ENCODE data around the gene TBC1D8. TPM values are rescaled to one million over a fixed set of nuclear protein-coding genes. Genes with fewer than 3 reads are reported as not detected.

Gene TBC1D8
- total RNA-seq, 1 experiment from 2014 or later, result 139 TPM

DNA sequence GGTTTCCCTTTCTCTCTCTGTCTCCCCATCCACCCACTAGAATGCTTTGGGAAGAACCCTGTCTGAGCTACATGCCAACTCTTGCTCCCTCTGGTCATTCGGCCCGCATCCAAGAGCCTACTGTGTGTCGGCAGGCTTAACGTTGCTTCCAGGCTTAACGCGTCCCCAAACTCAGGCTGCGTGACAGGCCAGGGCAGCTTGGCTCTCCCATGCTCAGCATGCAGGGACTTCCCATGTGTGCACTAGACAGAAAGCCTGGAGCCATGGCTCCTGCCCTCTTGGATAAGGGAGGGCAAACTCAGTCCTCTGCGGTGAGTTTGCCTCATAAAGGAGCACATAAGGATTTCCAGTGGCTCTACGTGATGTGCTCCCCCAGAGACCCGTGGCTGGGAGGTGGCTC, 105.9 kb downstream of the TBC1D8 start:
- ChIA-PET POLR2A (no interaction called here), CTCF (no interaction called here)
- Histone ChIP-seq H3K9me3 (ENCODE audit: control insufficient read depth, insufficient read depth, low read depth, low read length) (no peaks in the 10 kb centered on the region), H3K36me3 (ENCODE audit: control insufficient read depth, insufficient read depth, low read length) (peaks cover 31% of the 10 kb centered on the region), H3K4me1 (ENCODE audit: control insufficient read depth, insufficient read depth, low read length) (peaks cover 16% of the 10 kb centered on the region), H3K27ac (ENCODE audit: low read length) (no peak overlapping the region), H3K4me3 (ENCODE audit: low read depth in 2 of 2, low read length in 2 of 2) (no peak overlapping the region), H3K27me3 (ENCODE audit: control insufficient read depth, insufficient read depth, low read length) (no peaks in the 10 kb centered on the region)
- DNase-seq (ENCODE audit: low read depth, low spot score), result no peak
- in situ Hi-C loops (cut with HindIII; ENCODE audit: low pct_unique_long_range_greater_than_20kb, low sequenced_read_pairs), result no loop called here
- intact Hi-C loops (cut with micrococcal nuclease; ENCODE audit: unreplicated experiment), result no loop called here
- no TSS peak for BruUV-seq (replicated peaks)
- TF ChIP-seq, protein P1, sequence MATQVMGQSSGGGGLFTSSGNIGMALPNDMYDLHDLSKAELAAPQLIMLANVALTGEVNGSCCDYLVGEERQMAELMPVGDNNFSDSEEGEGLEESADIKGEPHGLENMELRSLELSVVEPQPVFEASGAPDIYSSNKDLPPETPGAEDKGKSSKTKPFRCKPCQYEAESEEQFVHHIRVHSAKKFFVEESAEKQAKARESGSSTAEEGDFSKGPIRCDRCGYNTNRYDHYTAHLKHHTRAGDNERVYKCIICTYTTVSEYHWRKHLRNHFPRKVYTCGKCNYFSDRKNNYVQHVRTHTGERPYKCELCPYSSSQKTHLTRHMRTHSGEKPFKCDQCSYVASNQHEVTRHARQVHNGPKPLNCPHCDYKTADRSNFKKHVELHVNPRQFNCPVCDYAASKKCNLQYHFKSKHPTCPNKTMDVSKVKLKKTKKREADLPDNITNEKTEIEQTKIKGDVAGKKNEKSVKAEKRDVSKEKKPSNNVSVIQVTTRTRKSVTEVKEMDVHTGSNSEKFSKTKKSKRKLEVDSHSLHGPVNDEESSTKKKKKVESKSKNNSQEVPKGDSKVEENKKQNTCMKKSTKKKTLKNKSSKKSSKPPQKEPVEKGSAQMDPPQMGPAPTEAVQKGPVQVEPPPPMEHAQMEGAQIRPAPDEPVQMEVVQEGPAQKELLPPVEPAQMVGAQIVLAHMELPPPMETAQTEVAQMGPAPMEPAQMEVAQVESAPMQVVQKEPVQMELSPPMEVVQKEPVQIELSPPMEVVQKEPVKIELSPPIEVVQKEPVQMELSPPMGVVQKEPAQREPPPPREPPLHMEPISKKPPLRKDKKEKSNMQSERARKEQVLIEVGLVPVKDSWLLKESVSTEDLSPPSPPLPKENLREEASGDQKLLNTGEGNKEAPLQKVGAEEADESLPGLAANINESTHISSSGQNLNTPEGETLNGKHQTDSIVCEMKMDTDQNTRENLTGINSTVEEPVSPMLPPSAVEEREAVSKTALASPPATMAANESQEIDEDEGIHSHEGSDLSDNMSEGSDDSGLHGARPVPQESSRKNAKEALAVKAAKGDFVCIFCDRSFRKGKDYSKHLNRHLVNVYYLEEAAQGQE (IDR thresholded peaks at IDR 0.05; ENCODE audit: insufficient read depth in 1 of 2, low read depth in 2 of 2, low read length in 1 of 2), result no peak
- TF ChIP-seq, protein P2, sequence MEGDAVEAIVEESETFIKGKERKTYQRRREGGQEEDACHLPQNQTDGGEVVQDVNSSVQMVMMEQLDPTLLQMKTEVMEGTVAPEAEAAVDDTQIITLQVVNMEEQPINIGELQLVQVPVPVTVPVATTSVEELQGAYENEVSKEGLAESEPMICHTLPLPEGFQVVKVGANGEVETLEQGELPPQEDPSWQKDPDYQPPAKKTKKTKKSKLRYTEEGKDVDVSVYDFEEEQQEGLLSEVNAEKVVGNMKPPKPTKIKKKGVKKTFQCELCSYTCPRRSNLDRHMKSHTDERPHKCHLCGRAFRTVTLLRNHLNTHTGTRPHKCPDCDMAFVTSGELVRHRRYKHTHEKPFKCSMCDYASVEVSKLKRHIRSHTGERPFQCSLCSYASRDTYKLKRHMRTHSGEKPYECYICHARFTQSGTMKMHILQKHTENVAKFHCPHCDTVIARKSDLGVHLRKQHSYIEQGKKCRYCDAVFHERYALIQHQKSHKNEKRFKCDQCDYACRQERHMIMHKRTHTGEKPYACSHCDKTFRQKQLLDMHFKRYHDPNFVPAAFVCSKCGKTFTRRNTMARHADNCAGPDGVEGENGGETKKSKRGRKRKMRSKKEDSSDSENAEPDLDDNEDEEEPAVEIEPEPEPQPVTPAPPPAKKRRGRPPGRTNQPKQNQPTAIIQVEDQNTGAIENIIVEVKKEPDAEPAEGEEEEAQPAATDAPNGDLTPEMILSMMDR (IDR thresholded peaks at IDR 0.05), result no peak
- TF ChIP-seq TCF7L2 (IDR thresholded peaks at IDR 0.05; ENCODE audit: low read depth, low read length), result no peak
- no peak for TF ChIP-seq POLR2AphosphoS5 (IDR thresholded peaks at IDR 0.05; ENCODE audit: low read depth, low read length)
- no peak for TF ChIP-seq SIN3A (IDR thresholded peaks at IDR 0.05; ENCODE audit: borderline replicate concordance, insufficient read depth, low read depth, low read length)
- no peak for ATAC-seq

DNA sequence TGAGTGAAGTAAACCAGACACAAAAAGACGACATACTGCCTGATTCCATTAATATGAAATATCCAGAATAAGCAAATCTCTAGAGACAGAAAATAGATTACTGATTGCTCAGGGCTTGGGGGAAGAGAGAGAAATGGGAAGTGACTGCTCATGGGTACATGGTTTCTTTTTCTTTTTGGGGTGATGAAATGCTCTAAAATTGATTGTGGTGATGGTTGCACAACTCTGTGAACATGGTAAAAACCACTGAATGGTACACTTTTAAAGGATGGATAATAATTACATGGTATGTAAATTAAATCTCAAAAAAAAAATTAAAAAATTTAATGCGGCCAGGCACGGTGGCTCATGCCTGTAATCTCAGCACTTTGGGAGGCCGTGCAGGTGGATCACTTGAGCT, 109.8 kb downstream of the TBC1D8 start:
- H3K9me3 ChIP-seq (ENCODE audit: control insufficient read depth, insufficient read depth, low read depth, low read length), result no peaks in the 10 kb centered on the region
- TF ChIP-seq SIN3A (IDR thresholded peaks at IDR 0.05; ENCODE audit: borderline replicate concordance, insufficient read depth, low read depth, low read length) (no peak), POLR2AphosphoS5 (IDR thresholded peaks at IDR 0.05; ENCODE audit: low read depth, low read length) (no peak), TCF7L2 (IDR thresholded peaks at IDR 0.05; ENCODE audit: low read depth, low read length) (no peak)
- TF ChIP-seq, protein P2 (IDR thresholded peaks at IDR 0.05), result no peak
- TF ChIP-seq, protein P1 (IDR thresholded peaks at IDR 0.05; ENCODE audit: insufficient read depth in 1 of 2, low read depth in 2 of 2, low read length in 1 of 2), result no peak
- ChIA-PET POLR2A (no interaction called here), CTCF (no interaction called here)
- no peak overlapping the region for H3K27ac ChIP-seq (ENCODE audit: low read length)
- no peak for DNase-seq (ENCODE audit: low read depth, low spot score)
- no peak overlapping the region for H3K4me3 ChIP-seq (ENCODE audit: low read depth in 2 of 2, low read length in 2 of 2)
- in situ Hi-C loops (cut with HindIII; ENCODE audit: low pct_unique_long_range_greater_than_20kb, low sequenced_read_pairs) (no loop called here), intact Hi-C loops (cut with micrococcal nuclease; ENCODE audit: unreplicated experiment) (no loop called here)
- no peak for ATAC-seq
- H3K36me3 ChIP-seq (ENCODE audit: control insufficient read depth, insufficient read depth, low read length), result peaks cover 39% of the 10 kb centered on the region
- BruUV-seq (replicated peaks), result no TSS peak
- H3K4me1 ChIP-seq (ENCODE audit: control insufficient read depth, insufficient read depth, low read length), result peaks cover 9% of the 10 kb centered on the region; the same call in 1 of the 2 replicates
- no peaks in the 10 kb centered on the region for H3K27me3 ChIP-seq (ENCODE audit: control insufficient read depth, insufficient read depth, low read length)

Data from Panc1 (cell line).